Measurements from ENCODE around the gene MRGPRG.
"Not testable (repeated sequence)": the region's sequence is repeated elsewhere in the genome, so short reads cannot be mapped to it uniquely, and the experiment has no call there.

The MRGPRG gene

GRCh38 chr11:3176487-3176886 is 42.1 kb downstream of the MRGPRG start:
- DNase-seq (ENCODE audit: low read depth in 2 of 2), result no peak

- no peak for DNase-seq (ENCODE audit: low read depth in 2 of 2)
Measured at GRCh38 chr11:3175194-3175593, 43.4 kb downstream of the MRGPRG start.

GRCh38 chr11:3174387-3174786 is 44.2 kb downstream of the MRGPRG start:
- no peak for DNase-seq (ENCODE audit: low read depth in 2 of 2)

- DNase-seq (ENCODE audit: low read depth in 2 of 2), result no peak
Measured at GRCh38 chr11:3173795-3174194, 44.8 kb downstream of the MRGPRG start.

GRCh38 chr11:3171931-3172560 is 46.6 kb downstream of the MRGPRG start:
- no peak for DNase-seq (ENCODE audit: low read depth in 2 of 2)

GRCh38 chr11:3170756-3171650 is 47.6 kb downstream of the MRGPRG start:
- DNase-seq (ENCODE audit: low read depth in 2 of 2), result no peak

GRCh38 chr11:3170044-3170755 is 48.4 kb downstream of the MRGPRG start:
- DNase-seq (ENCODE audit: low read depth in 2 of 2), result no peak

- no peak for DNase-seq (ENCODE audit: low read depth in 2 of 2)
Measured at GRCh38 chr11:3169255-3170043, 49.2 kb downstream of the MRGPRG start.

- not testable (repeated sequence) for DNase-seq (ENCODE audit: low read depth in 2 of 2)
Measured at GRCh38 chr11:3168742-3169254, 49.8 kb downstream of the MRGPRG start.
